ENCODE data around the gene GKN1.

GKN1 gene

DNA sequence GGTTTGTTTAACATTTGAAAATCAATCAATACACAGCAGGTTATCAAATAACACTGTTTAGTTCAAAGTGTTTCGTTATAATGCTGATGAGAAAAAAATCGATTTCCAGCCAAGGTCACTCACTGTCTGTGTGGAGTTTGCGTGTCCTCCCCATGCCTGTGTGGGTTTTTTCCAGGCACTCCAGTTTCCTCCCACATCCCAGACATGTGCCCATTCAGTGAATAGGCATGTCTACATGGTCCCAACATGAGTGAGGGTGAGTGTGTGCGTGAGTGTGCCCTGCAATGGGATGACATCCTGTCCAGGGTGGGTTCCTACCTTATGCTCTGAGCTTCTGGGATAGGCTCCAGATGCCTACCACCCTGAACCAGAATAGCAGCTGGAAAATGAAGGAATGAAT lies 13.1 kb upstream of the GKN1 start:
- DNase-seq (ENCODE audit: low read depth) = no peak

GRCh38 chr2:68964282-68964681 lies 10.2 kb upstream of the GKN1 start:
- no peak for DNase-seq (ENCODE audit: low read depth)

DNA sequence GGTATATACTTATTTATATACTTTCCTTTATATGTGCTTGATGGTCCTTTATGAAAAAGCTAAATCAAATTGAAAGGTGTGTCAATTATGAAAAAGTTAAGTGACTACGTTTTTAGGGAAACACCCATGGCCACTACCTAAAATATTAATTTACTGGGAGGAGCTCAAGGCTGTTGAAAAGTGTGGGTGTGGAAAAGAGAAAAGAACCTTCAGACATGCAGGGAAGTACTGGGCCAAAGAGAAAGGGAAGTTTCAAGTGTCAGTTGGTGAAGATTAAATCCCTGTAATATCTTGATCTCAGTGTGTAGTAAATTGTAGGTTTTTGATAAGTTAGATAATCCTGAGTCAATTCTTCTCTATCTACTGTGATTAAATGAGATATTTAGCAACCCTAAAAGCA lies 6.2 kb upstream of the GKN1 start:
- no peak for DNase-seq (ENCODE audit: low read depth)

GRCh38 chr2:68969736-68970490 lies 4.5 kb upstream of the GKN1 start:
- DNase-seq (ENCODE audit: low read depth) = no peak

- no peak for DNase-seq (ENCODE audit: low read depth)
These were observed 3.7 kb upstream of the GKN1 start for GRCh38 chr2:68970566-68971265.

DNA sequence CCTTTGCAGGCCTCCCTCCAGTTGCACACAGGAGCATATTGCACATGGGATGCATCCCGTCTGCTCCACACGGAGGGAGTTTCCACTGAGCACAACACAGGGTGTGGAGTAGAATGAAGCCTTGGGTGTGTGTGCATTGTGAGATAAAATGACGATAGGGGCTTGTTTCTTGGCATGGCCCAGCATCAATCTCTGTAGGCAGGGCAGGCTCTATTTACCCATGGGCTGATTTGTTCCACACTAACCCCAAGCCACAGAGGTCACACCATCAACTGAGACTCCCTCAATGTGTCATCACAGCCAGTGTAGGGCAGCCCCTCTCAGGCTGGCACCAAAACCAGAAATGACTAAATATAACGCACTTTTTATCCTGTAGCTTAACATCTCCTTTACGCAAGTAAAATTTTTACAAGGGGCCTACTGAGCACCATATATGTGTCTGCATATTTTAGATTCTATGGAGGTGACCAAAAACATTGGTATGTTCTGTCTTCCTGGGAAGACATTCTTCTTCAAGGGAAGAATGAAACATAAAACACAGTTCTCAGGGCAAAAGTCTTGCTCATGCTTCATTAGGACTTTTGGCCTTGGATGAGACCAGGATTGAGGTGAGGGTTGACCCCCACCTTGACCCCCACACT lies 2.7 kb upstream of the GKN1 start:
- DNase-seq (ENCODE audit: low read depth) = no peak

- DNase-seq (ENCODE audit: low read depth) = no peak
These were observed 670 bp downstream of the GKN1 start for GRCh38 chr2:68974946-68975665.

DNA sequence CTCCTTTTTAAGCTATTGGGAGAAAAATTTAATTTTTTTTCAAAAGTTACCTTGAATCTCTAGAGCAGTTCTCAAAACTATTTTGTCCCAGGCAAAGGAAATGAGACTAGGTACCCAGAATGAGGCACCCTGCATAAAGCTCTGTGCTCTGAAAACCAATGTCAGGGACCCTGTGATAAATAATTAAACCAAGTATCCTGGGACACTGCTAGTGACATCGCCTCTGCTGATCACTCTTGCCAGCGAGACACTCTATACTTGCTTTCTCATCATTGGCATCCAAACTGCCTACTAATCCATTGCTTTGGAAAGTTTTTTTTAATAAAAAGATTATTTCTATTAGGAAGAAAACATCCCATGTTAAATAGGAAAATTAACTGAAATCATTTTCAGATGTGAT lies 1.4 kb downstream of the GKN1 start:
- no peak for DNase-seq (ENCODE audit: low read depth)

GRCh38 chr2:68977453-68977852 lies 3.0 kb downstream of the GKN1 start:
- DNase-seq (ENCODE audit: low read depth) = no peak

DNA sequence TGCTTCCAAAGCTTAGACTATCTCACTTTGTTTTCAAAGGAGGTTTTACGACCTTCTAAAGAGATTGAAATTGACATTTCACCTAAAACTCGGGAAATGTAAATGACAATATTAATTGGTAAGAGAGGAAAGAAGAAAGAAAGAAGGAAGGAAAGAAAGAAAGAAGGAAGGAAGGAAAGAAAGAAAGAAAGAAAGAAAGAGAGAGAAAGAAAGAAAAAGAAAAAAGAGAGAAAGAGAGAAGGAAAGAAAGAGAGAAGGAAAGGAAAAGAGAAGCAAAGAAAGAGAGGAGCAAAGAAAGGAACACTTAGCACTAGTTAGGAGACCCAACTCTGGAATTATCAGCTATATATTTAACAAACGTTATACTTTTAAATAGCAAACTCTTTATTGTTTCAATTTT lies 3.7 kb downstream of the GKN1 start:
- DNase-seq (ENCODE audit: low read depth) = no peak

DNA sequence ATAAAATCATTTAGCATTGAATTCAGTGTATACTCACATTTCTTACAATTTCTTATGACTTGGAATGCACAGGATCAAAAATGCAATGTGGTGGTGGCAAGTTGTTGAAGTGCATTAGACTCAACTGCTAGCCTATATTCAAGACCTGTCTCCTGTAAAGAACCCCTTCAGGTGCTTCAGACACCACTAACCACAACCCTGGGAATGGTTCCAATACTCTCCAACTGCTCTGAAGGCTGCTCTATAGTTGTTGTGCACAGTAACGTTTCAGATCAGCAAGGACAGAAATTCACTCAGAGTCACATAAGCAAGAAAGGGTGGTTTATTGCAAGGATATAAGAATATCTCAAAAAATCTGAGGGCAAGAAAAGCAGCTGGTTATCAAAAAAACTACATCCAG lies 6.5 kb downstream of the GKN1 start:
- no peak for DNase-seq (ENCODE audit: low read depth)

DNA sequence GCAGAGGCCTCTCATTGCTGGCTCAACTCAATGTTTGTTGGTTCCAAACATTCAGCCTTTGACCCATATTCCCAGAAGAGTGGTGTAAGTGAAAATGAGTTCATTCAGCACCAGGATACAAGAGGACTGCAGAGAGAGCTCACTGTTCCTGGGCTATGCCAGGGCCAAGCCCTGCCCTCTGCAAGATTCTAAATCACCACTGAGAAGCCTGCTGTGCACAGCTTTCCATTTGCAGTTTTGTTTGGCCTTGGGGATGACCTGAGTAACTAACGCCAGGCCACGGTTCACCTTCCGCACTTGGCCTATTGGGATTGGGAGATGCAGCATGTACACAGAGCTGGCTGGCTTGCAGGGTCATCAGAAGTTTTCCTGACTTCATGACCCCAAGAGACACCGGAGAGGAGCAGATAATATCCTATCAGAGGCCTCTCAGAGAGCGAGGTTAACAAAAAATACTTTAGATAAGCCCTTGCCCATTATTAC lies 12.6 kb downstream of the GKN1 start:
- DNase-seq (ENCODE audit: low read depth) = no peak

- no peak for DNase-seq (ENCODE audit: low read depth)
These were observed 14.6 kb downstream of the GKN1 start for GRCh38 chr2:68989035-68989434.

GRCh38 chr2:68992341-68992740 lies 17.9 kb downstream of the GKN1 start:
- DNase-seq (ENCODE audit: low read depth) = no peak

DNA sequence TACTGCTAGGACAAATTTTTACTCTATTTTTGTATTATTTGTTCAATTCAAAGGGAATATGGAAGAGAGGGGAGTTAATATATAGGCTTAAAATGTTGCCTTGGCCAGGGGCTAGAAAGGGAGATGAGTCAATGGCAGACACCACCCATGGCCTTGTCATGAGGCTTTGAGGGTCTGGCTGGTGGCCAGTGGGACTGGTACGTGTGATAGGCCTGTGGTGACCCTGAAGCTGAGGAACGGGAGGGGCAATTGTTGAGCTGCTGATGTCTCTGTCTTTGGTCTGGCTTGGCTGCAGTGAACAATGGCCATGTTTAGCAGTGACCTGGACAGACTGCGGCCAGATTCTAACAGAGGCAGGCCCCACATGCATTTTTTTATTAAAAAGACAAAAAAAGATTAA lies 18.5 kb downstream of the GKN1 start:
- DNase-seq (ENCODE audit: low read depth) = no peak

GRCh38 chr2:68993660-68994059 lies 19.2 kb downstream of the GKN1 start:
- no peak for DNase-seq (ENCODE audit: low read depth)

DNA sequence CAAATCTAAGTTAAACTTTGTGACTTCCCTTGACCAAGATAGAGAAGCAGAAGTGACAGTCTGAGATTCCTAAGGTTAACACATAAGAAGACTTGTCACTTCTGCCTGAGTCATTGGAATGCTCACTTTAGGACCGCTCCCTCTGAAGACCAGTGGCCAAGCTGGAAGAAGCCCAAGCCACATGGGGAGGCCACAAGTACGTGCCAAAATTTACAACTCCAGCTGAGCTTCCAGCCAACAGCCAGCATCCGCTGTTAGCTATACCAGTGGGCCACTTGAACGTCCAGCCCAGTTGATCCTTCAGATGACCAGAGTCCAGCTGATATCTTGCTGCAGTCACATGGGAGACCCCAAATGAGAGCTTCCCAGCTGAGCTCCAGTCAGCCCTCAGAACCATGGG lies 20.4 kb downstream of the GKN1 start:
- no peak for DNase-seq (ENCODE audit: low read depth)

GRCh38 chr2:68995916-68996315 lies 21.5 kb downstream of the GKN1 start:
- DNase-seq (ENCODE audit: low read depth) = no peak

- no peak for DNase-seq (ENCODE audit: low read depth)
These were observed 23.0 kb downstream of the GKN1 start for GRCh38 chr2:68997401-68997800.

DNA sequence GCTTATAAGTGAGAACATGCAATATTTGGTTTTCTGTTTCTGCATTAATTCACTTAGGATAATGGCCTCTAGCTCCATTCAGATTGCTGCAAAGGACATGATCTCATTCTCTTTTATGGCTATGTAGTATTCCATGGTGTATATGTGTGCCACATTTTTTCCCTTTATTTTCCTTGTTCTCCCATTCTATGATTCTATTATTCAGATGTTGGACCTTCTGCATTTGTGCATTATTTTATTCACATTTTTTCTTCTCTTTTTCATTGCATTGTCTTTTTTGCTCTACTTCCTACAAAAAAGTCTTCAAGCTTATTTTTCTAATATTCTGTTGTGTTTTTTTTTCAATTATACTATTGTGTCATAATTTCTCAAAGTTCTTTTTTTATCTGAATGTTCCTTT lies 27.4 kb downstream of the GKN1 start:
- no peak for DNase-seq (ENCODE audit: low read depth)

GRCh38 chr2:69003731-69004130 lies 29.3 kb downstream of the GKN1 start:
- DNase-seq (ENCODE audit: low read depth) = no peak

- no peak for DNase-seq (ENCODE audit: low read depth)
These were observed 32.7 kb downstream of the GKN1 start for GRCh38 chr2:69007169-69007568.

- no peak for DNase-seq (ENCODE audit: low read depth)
These were observed 33.2 kb downstream of the GKN1 start for GRCh38 chr2:69007603-69008002.
